GM21576 (cell line): ENCODE measurements around the gene RAD23A.
"Not testable (repeated sequence)": the region's sequence is repeated elsewhere in the genome, so short reads cannot be mapped to it uniquely, and the experiment has no call there.

Source experiments
- ATAC-seq: cut with Tn5 transposase; IDR thresholded peaks from one replicate; pipeline ENCODE4 v1.9.1; 2021; ENCODE audit warnings: mild to moderate bottlenecking, moderate library complexity; ENCODE audit not compliant: unreplicated experiment

RAD23A gene

DNA sequence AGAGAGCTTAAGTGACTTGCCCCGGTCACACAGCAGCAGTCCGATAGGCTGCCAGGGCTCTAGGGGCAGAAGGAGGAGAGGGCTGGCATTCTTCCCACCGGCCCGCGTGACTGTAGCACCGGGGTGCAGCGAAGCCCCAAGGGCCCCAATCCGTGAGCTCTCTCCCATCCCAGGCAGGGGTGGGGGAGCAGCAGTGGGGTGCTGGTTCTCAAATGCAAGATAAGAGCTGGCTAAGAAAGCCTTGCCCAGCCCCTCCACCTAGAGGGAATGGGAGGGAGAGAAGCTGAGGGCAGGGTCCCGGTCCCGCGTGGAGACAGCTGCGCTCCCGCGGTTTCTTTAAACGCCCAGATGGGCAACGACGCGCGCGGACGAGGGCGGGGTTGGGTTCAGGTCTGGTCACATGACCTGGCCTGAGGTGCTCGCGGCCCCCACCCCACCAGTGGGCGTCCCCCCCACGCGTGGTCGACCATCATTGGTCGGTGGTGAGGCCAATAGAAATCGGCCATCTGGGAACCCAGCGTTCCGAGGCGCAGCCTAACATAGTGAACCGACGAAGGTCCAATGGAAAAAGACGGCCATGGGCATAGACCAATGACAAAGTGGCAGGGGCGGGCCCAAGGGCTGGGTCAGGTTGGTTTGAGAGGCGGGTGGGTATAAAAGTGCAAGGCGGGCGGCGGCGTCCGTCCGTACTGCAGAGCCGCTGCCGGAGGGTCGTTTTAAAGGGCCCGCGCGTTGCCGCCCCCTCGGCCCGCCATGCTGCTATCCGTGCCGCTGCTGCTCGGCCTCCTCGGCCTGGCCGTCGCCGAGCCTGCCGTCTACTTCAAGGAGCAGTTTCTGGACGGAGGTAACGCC, 7.5 kb upstream of the RAD23A start, which contains the start of gene CALR:
Gene CALR (plus strand): TSS at position 683 of the 852 bp plus-strand sequence. CDS start 71 bp downstream, at position 754.
- peak; percentile 83 for ATAC-seq

DNA sequence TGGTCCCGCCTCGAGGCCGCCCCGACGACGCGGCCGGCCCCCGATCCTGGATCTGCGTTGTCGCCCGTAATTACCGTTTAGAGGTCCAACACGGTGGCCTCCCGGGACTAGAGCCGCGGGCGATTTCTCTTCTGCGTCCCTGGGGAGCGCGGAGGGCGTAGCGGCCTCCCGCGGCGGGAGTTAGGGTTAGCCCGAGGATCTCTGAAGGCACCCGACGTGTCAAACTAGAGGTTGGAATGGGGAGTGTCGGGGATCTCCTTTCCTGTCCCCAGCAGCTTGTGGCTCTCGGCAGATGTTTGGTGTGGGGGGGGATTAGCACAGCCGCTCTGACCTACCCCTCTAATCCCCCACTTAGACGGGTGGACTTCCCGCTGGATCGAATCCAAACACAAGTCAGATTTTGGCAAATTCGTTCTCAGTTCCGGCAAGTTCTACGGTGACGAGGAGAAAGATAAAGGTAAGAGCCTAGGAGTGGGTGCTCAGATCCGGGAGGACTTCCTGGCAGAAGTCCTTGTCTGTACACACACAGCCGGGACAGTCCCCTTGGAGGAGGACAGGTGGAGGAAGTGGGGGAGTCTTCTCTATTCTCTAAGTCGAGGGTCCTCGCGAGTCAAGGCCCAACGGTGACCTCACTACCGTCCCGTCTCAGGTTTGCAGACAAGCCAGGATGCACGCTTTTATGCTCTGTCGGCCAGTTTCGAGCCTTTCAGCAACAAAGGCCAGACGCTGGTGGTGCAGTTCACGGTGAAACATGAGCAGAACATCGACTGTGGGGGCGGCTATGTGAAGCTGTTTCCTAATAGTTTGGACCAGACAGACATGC, 6.7 kb upstream of the RAD23A start:
- ATAC-seq, result no peak

DNA sequence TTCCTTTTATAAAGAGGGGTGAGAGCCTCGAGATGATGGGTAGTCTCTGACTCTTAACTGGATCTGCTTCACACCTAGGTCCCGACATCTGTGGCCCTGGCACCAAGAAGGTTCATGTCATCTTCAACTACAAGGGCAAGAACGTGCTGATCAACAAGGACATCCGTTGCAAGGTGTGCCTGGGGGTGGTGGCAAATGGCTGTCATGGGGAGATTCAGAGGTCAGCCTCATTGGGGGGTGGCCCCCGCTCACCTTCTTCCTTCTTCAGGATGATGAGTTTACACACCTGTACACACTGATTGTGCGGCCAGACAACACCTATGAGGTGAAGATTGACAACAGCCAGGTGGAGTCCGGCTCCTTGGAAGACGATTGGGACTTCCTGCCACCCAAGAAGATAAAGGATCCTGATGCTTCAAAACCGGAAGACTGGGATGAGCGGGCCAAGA, 5.7 kb upstream of the RAD23A start:
- ATAC-seq, result no peak

DNA sequence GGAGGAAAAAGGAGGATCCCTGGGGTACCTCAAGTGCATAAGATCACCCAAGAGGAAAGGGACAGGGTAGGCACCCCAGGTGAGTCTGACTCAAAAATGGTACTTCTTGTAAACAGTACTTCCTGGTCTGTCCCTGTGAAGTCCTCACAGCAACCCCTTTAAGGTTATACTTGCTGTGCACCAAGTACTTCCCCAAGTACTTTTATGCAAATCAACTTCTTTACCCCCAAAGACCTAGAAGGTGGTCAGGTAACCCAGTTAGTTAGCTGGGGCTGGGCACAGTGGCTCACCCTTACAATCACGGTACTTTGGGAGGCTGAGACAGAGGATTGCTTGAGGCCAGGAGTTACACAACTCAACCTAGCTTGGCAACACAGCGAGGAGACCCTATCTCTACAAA, 4.8 kb upstream of the RAD23A start:
- ATAC-seq, result no peak

DNA sequence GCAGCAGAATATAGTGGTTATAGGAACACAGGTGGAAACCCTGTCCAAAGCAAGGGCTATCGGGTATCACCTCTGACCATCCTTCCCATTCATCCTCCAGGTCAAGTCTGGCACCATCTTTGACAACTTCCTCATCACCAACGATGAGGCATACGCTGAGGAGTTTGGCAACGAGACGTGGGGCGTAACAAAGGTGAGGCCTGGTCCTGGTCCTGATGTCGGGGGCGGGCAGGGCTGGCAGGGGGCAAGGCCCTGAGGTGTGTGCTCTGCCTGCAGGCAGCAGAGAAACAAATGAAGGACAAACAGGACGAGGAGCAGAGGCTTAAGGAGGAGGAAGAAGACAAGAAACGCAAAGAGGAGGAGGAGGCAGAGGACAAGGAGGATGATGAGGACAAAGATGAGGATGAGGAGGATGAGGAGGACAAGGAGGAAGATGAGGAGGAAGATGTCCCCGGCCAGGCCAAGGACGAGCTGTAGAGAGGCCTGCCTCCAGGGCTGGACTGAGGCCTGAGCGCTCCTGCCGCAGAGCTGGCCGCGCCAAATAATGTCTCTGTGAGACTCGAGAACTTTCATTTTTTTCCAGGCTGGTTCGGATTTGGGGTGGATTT, 2.1 kb upstream of the RAD23A start:
- no peak for ATAC-seq

DNA sequence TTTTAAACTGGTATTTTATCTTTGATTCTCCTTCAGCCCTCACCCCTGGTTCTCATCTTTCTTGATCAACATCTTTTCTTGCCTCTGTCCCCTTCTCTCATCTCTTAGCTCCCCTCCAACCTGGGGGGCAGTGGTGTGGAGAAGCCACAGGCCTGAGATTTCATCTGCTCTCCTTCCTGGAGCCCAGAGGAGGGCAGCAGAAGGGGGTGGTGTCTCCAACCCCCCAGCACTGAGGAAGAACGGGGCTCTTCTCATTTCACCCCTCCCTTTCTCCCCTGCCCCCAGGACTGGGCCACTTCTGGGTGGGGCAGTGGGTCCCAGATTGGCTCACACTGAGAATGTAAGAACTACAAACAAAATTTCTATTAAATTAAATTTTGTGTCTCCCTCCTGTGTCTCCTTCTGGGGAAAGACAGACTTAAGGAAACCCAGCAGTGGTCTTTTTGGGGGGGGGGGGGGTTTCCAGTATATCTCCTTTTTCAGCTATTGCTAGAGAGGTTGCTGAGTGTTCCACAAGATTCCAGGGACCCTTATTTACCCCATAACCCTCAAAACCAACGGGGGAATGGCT, 1.5 kb upstream of the RAD23A start:
- no peak for ATAC-seq

DNA sequence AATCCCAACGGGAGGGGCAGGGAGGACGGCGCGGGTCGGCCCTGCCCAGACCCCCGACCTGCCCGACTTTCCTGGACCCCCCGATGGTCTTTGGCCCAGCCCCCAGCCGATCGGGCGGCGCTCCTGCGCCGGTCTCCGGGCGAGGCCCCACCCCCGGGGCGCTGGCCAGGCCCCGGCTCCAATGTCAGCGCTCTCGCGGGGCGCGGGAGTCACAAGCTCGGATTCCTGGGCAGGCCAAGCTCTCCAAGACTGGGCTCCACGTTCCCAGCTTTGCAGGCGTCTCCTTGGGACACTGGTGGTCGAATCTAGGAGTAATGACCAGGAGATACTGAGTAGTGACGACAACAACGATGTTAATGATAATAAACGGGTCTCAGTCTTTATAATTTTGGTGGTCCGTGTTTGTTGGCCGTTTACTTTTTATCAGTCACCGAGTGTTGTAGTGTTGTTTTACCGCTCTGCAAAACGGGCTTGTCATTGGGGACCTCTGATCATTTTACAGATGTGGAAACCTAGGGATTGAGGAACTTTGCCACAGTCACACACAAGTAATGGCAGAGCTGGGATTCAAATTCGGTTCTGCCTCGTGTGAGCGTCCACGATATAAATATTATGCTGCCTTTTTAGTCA, 545 bp downstream of the RAD23A start:
- ATAC-seq, result no peak

DNA sequence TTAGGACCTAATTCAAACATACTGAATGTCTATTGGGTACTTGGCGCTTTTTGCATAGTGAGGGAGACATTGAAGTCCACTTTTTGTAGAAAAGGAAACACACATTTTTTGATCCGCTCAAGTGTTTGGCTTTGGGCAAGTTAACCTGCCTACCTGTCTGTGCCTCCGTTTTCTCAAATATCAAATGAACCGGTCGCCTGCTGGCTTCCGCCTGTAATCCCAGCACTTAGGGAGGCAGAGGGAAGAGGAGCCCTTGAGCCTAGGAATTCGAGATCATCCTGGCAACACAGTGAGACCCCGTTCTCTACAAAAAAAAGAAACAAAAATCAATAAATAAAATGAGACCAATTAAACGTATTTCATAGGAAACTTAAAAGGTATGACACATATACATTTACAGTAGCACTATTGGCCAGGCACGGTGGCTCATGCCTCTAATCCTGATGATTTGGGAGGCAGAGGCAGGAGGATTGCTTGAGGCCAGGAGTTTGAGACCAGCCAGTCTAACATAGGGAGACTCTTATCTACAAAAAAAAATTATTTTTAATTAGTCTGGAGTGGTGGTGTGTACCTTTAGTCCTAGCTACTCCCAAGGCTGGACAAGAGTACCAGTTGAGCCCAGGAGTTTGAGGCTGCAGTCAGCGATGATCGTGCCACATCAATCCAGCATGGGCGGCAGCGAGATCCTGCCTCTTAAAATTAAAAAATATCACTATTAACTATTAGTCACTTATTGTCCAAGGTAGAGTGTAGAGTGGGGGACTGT, 1.3 kb downstream of the RAD23A start:
- no peak for ATAC-seq

DNA sequence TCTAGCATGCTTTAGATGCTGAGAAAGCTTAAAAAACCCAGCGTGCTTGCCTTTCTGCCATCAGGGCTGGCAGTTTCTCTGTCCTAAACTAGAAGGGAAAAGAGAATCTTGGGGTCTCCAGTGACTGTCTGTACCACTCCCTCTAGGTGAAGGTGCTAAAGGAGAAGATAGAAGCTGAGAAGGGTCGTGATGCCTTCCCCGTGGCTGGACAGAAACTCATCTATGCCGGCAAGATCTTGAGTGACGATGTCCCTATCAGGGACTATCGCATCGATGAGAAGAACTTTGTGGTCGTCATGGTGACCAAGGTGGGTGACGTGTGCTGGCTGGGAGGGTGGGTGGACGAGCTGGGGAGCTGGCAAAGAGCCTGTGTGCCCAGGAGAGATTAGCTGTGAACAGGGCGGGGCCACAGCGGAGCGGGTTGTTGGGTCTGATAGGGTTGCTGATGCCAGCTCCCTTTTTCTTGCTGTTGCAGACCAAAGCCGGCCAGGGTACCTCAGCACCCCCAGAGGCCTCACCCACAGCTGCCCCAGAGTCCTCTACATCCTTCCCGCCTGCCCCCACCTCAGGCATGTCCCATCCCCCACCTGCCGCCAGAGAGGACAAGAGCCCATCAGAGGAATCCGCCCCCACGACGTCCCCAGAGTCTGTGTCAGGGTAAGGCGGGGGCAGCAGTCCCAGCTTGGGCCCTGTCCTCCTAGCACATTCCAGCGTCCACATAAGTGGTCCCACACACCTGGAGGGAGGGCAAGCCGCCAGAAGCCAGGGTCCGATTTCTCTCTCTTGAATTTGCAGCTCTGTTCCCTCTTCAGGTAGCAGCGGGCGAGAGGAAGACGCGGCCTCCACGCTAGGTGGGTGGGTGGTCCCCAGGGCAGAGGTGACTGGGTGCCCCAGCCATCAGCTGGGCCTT, 2.3 kb downstream of the RAD23A start:
- ATAC-seq, result no peak

DNA sequence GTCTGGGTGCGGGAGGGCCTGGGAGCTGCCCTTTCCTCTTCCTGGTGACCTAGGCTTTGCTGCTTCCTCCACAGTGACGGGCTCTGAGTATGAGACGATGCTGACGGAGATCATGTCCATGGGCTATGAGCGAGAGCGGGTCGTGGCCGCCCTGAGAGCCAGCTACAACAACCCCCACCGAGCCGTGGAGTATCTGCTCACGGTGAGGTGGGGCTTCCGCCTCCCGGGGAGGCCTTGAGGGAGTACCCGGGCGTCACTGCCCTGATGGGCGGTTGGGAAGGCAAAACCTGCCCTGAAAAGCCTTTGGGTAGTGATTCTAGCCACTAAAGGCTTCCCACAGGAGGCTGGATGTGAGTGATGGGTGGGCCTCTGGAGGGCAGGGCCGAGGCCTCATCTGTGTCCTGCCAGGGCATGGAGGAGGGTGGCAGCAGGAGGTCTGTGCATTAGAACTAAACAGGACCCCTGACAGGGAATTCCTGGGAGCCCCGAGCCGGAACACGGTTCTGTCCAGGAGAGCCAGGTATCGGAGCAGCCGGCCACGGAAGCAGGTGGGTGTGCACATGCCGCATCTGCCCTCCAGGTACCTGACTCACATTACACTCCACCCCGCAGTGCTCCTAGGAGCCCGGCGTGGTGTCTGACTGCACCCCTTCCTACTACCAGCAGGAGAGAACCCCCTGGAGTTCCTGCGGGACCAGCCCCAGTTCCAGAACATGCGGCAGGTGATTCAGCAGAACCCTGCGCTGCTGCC, 3.1 kb downstream of the RAD23A start:
- ATAC-seq, result no peak

DNA sequence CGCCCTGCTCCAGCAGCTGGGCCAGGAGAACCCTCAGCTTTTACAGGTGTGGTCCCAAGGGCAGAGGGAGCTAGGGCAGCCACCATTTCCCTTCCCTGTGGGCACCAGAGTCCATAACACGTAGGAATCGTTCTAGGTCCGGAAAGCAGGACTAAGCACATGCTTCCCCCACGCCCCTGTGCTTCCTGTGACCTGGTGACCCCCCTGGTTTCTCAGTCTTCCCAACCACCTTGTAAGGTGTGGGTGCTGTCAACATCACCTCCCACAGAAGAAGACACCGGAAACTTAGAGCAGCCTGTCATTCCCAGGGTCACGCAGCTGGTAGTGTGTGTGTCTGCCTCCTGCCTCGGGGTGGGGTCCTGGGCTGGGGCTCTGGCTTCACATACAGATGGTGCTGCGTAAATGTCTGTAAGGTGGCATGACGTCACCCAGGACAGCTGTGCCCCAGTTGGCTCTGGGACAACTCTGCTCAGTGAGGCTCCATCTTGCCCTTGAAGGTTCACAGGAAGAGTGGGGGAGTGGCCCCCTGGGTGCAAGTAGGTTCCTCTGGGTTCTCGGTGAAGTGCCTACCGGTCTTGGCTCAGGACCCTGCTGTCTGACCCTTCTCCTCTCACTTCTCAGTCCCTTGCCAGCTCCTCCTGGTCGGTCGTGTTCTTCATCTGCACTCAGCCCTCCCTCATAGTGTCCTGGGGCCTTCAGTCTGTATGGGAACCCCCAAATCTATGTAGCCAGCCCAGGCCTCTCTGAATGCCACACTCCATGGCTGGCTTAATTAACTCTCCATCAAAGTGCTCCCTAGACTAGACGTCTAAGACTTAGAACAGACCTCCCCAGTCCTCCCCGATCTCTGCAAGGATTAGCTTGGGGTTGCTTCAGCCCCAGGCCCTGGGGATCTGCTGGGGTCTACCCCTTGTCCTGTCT, 4.0 kb downstream of the RAD23A start:
- no peak for ATAC-seq

DNA sequence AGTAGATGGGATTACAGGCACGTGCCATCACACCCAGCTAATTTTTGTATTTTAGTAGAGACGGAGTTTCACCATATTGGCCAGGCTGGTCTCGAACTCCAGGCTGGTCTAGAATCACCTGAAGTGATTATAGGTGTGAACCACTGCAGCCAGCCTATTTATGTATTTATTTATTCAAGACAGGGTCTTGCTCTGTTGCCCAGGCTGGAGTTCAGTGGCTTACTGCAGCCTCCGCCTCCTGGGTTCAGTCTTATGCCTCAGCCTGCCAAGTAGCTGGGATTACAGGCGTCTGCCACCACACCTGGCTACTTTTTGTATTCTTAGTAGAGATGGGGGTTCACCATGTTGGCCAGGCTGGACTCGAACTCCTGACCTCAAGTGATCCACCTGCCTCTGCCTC, 6.4 kb downstream of the RAD23A start:
- ATAC-seq, result not testable (repeated sequence)

DNA sequence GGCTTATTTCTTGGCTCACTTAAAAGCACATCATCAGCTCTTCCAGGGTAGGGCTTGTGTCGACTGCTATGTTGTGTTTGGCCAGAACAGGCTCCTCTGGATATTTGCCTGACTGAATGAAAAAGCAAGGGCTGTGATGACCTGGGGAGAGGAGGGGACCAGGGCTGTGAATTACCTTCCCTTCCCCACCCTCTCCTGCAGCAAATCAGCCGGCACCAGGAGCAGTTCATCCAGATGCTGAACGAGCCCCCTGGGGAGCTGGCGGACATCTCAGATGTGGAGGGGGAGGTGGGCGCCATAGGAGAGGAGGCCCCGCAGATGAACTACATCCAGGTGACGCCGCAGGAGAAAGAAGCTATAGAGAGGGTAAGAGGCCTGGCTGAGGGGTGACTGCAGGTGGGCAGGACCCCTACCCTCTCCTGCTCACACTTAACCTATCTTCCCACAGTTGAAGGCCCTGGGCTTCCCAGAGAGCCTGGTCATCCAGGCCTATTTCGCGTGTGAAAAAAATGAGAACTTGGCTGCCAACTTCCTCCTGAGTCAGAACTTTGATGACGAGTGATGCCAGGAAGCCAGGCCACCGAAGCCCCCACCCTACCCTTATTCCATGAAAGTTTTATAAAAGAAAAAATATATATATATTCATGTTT, 7.0 kb downstream of the RAD23A start:
- no peak for ATAC-seq

DNA sequence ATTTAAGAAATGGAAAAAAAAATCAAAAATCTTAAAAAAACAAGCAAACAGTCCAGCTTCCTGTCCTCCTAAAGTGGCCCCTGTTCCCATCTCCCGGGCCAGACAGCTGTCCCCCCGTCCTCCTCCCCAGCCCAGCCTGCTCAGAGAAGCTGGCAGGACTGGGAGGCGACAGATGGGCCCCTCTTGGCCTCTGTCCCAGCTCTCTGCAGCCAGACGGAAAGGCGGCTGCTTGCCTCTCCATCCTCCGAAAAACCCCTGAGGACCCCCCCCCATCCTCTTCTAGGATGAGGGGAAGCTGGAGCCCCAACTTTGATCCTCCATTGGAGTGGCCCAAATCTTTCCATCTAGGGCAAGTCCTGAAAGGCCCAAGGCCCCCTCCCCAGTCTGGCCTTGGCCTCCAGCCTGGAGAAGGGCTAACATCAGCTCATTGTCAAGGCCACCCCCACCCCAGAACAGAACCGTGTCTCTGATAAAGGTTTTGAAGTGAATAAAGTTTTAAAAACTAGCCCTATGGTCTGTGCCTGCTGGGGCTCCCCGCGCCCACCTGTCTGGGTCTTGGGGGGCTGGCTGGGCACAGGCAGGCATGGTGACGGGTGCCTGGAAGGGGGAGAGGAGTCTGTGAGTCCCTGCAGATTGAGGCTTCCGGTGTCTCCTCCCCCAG, 7.6 kb downstream of the RAD23A start:
- ATAC-seq, result no peak

DNA sequence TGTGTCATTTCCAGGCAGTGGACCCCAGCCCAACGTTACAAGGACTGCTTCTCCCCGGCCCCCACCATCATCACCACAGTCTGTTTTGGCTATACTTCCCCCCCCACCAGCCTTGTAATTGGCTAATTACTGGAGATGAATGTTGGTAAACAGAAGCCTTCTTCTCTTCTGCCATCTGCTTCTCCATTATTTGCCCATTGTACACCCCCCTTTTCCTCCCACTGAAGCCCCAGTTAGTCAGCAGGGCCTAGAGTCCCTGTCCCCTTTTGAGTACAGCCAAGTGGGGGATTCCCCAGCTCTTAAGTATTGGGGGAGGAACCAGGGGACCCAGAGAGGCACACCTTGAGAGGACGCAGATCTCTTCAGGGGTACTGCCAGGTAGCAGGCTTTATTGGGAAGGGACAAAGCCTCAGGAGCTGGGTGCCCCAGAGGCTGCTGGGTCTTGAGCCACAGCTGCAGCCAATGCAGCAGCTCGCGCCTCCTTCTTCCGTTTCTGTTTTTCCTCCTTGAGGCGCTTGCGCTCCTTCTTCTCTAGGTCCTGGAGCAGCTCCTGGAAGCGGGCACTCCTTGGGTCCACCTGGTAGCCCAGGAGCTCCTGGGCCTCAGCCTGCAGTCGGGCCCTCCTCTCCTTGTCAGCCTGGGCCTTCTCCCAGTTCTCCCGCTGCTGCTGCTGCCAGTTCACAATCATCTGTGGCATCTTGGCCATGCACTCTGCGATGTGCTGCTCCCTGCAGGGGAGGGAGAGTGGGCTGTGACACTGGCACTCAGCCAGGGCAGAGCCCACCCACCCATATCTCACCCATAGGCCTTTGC, 8.3 kb downstream of the RAD23A start:
- ATAC-seq, result no peak
